ENCODE data around the gene PCID2. TPM values are rescaled to one million over a fixed set of nuclear protein-coding genes. Genes with fewer than 3 reads are reported as not detected.
A peak's percentile ranks its signal among the peaks of the same experiment; 100 is the strongest.

The PCID2 gene
- total RNA-seq, 2 experiments from 2014 or later, result 58.9 to 66.2 TPM

- ChIA-PET POLR2A (interaction anchor here (0.6 to 2.2 kb wide), 4 partner anchors 8 to 30 kb away, joined by 3 to 20 read pairs (median 4); partner anchors contain the start of genes CUL4A and PCID2), CTCF (interaction anchor here (1.4 kb wide), 1 partner anchor 30 kb away, joined by 3 read pairs; no protein-coding TSS in a partner anchor)
- Mint-ChIP-seq H3K4me1 (peaks cover 83% of the 10 kb centered on the region), H3K27ac (peak overlapping the region; percentile 88), H3K9me3 (no peaks in the 10 kb centered on the region), H3K36me3 (ENCODE audit: low read depth) (peaks cover 80% of the 10 kb centered on the region), H3K4me3 (peak overlapping the region; percentile 35), H3K27me3 (no peaks in the 10 kb centered on the region)
- DNase-seq, result peak; percentile 40
These were observed 28.9 kb downstream of the PCID2 start for GRCh38 chr13:113179374-113180230.

- no peaks in the 10 kb centered on the region for H3K27me3 Mint-ChIP-seq
- ChIA-PET CTCF (interaction anchor here (1.4 kb wide), 1 partner anchor 31 kb away, joined by 3 read pairs; no protein-coding TSS in a partner anchor), POLR2A (interaction anchor here (0.6 to 2.2 kb wide), 3 partner anchors 9 to 30 kb away, joined by 3 to 20 read pairs (median 4); partner anchors contain the start of genes CUL4A and PCID2)
- peaks cover 81% of the 10 kb centered on the region for H3K4me1 Mint-ChIP-seq
- H3K27ac Mint-ChIP-seq, result peak overlapping the region; percentile 41
- DNase-seq, result no peak
- no peak overlapping the region for H3K4me3 Mint-ChIP-seq
- H3K36me3 Mint-ChIP-seq (ENCODE audit: low read depth), result peaks cover 79% of the 10 kb centered on the region
- no peaks in the 10 kb centered on the region for H3K9me3 Mint-ChIP-seq
These were observed 29.6 kb downstream of the PCID2 start for GRCh38 chr13:113178896-113179167.

DNA sequence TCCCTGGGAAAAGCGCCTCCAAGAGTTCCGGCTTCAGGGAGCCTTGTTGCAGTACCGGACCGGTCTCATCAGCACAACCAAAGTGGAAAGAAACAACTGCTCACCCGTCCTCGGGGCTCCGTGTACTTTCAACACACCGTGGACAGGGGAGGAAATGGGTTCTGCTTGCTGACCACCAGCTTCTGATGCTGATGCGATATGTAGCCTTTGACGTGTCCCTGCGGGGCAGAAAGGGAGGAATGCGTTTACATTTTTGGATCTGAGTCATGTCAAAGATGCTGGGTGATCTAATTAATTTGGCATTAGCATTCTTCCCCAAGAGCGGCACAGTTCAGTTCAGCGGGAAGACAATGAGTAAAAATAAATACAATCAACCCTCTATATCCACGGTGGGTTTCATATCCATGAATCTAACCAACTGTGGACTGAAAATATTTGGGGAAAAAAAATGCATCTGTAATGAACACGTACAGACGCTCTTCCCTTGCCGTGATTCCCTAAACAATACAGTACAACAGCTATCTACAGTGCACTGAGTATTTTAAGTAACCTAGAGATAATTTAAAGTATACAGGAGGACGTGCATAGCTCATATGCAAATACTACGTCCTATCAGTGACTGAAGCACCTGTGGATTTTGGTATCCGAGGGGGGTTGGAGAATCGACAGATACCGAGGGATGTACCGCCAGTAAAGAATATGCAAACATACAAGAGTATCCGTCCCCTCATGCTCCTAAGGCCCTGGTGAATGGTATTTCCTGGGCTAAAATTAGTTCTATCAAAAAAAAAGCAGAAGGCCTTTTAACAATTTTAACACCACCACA is 30.2 kb downstream of the PCID2 start:
- ChIA-PET CTCF (interaction anchor here (1.4 kb wide), 1 partner anchor 32 kb away, joined by 3 read pairs; no protein-coding TSS in a partner anchor), POLR2A (interaction anchor here (0.6 to 0.7 kb wide), 2 partner anchors 9 to 17 kb away, joined by 3 to 4 read pairs; no protein-coding TSS in a partner anchor)
- Mint-ChIP-seq H3K27me3 (no peaks in the 10 kb centered on the region), H3K36me3 (ENCODE audit: low read depth) (peaks cover 76% of the 10 kb centered on the region), H3K27ac (peak overlapping the region; percentile 55), H3K4me1 (peaks cover 75% of the 10 kb centered on the region), H3K9me3 (no peaks in the 10 kb centered on the region), H3K4me3 (no peak overlapping the region)
- DNase-seq, result no peak

- no peak for DNase-seq
- H3K9me3 Mint-ChIP-seq, result no peaks in the 10 kb centered on the region
- ChIA-PET POLR2A (interaction anchor here (1.2 to 5.7 kb wide), 4 partner anchors 9 to 32 kb away, joined by 4 to 54 read pairs (median 32); partner anchors contain the start of genes CUL4A and PCID2), CTCF (interaction anchor here (1.3 kb wide), 2 partner anchors 17 to 33 kb away, joined by 3 read pairs; no protein-coding TSS in a partner anchor)
- no peaks in the 10 kb centered on the region for H3K27me3 Mint-ChIP-seq
- peak overlapping the region; percentile 100 for H3K27ac Mint-ChIP-seq
- H3K36me3 Mint-ChIP-seq (ENCODE audit: low read depth), result peaks cover 75% of the 10 kb centered on the region
- H3K4me3 Mint-ChIP-seq, result no peak overlapping the region
- H3K4me1 Mint-ChIP-seq, result peaks cover 68% of the 10 kb centered on the region
These were observed 31.6 kb downstream of the PCID2 start for GRCh38 chr13:113176822-113177221.

DNA sequence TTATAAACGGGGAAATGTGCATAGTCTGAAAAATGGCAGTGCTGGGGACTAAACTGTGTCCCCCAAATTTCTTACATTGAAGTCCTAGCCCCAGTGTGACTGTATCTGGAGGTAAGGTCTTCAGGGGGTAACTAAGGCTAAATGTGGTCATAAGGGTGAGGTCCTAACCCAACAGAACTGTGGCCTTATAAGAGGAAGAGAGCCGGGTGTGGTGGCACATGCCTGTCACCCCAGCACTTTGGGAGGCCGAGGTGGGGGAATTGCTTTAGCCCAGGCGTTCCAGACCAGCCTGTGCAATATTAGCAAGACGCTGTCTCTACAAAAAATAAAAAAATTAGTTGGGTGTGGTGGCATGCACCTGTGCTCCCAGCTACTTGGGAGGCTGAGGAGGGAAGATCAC is 32.2 kb downstream of the PCID2 start:
- Mint-ChIP-seq H3K9me3 (no peaks in the 10 kb centered on the region), H3K4me3 (peak overlapping the region; percentile 34), H3K36me3 (ENCODE audit: low read depth) (peaks cover 76% of the 10 kb centered on the region), H3K4me1 (peaks cover 68% of the 10 kb centered on the region), H3K27ac (peak overlapping the region; percentile 100), H3K27me3 (no peaks in the 10 kb centered on the region)
- POLR2A ChIA-PET, result interaction anchor here (0.9 to 5.7 kb wide), 5 partner anchors 9 to 670 kb away, joined by 3 to 54 read pairs (median 31); partner anchors contain the start of genes CUL4A and PCID2
- peak; percentile 71 for DNase-seq
- CTCF ChIA-PET, result interaction anchor here (1.0 to 1.3 kb wide), 3 partner anchors 17 to 34 kb away, joined by 3 to 4 read pairs (median 3); partner anchors contain the start of gene PCID2

- DNase-seq, result no peak
- Mint-ChIP-seq H3K27ac (no peak overlapping the region), H3K4me3 (no peak overlapping the region), H3K4me1 (peaks cover 47% of the 10 kb centered on the region), H3K9me3 (no peaks in the 10 kb centered on the region), H3K36me3 (ENCODE audit: low read depth) (peaks cover 64% of the 10 kb centered on the region), H3K27me3 (no peaks in the 10 kb centered on the region)
- ChIA-PET CTCF (no interaction called here), POLR2A (interaction anchor here (4.3 to 5.7 kb wide), 3 partner anchors 7 to 37 kb away, joined by 31 to 54 read pairs (median 34); partner anchors contain the start of genes CUL4A and PCID2)
These were observed 36.0 kb downstream of the PCID2 start for GRCh38 chr13:113172419-113172926.

DNA sequence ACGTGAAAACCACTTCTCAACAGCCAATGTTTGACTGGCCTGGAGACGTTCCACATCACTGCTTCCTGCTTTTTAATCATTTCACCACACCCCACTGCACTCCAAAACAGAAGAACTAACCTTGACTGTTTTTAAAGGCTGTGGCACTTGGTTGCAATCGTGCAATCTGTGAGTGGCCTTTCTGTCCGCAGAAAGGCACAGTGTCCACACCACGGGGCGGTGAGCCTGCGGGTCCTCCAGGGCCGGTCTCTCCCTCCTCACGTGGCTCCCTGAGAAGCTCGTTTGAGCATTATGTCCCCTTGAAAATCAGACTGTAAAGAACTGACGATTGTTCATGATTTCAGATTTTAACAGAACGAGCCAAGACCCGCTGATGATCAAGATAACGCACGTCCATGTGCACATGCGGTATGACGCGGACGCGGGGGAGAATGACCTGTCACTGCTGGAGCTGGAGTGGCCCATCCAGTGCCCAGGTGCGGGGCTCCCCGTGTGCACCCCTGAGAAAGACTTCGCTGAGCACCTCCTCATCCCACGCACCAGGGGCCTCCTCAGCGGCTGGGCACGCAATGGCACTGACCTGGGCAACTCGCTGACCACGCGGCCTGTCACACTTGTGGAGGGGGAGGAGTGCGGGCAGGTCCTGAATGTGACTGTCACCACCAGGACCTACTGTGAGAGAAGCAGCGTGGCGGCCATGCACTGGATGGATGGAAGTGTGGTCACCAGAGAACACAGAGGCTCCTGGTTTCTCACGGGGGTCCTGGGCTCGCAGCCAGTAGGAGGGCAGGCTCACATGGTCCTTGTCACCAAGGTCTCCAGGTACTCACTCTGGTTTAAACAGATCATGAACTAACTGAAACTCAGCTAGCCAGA is 37.0 kb downstream of the PCID2 start:
- Mint-ChIP-seq H3K9me3 (no peaks in the 10 kb centered on the region), H3K27ac (no peak overlapping the region), H3K36me3 (ENCODE audit: low read depth) (peaks cover 61% of the 10 kb centered on the region), H3K4me1 (peaks cover 41% of the 10 kb centered on the region), H3K27me3 (no peaks in the 10 kb centered on the region), H3K4me3 (no peak overlapping the region)
- POLR2A ChIA-PET, result interaction anchor here (5.7 kb wide), 1 partner anchor 38 kb away, joined by 54 read pairs; the partner anchor contains the start of genes CUL4A and PCID2
- CTCF ChIA-PET, result no interaction called here
- DNase-seq, result no peak

GRCh38 chr13:113170511-113170910 is 38.0 kb downstream of the PCID2 start:
- peaks cover 32% of the 10 kb centered on the region for H3K4me1 Mint-ChIP-seq
- DNase-seq, result no peak
- H3K9me3 Mint-ChIP-seq, result no peaks in the 10 kb centered on the region
- no peaks in the 10 kb centered on the region for H3K27me3 Mint-ChIP-seq
- ChIA-PET POLR2A (no interaction called here), CTCF (no interaction called here)
- peak overlapping the region; percentile 77 for H3K27ac Mint-ChIP-seq
- peaks cover 51% of the 10 kb centered on the region for H3K36me3 Mint-ChIP-seq (ENCODE audit: low read depth)
- H3K4me3 Mint-ChIP-seq, result no peak overlapping the region

DNA sequence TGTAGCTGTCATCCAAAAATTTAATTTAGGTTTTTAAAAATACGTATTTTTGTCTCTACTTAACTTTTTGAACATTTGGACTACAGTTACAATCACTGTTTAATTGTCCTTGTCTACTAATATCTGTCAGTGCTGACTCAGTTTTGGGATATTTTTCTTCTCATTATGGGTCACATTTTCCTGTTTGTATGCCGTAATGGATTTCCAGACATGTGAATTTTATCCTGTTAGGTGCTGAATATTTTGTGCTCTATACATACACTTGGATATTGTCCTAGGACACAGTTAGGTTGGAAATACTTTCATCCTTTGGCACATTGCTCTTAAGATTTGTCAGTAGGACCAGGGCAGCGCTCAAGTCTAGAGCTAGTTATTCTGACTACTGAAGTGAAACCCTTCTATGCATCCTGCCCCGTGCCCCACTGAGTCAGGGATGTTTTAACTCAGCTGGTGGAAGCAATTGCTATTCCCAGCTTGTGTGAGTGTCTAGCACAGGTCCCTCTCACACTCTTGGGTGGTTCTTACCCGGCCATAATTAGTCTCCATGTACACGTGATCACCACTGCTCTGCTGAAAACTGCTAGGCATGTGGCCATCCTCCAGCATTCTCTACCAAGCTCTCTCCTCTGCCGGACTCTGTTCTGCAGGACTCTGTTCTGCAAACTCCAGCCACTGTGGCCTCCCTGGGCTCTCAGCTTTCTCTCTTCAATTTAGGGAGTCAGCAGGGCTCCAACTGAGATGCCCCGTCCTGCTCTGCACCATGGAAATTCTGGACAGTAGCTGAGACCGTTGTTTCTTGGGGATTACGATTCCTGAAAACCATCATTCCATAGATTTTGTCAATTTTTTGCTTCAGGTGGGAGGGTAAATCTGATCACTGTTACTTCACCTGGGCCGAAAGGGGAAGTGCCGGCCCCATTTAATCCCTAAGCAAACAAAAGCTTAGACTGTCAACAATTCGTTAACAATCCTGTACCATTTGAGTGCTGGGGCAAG is 38.9 kb downstream of the PCID2 start:
- DNase-seq, result no peak
- peaks cover 42% of the 10 kb centered on the region for H3K36me3 Mint-ChIP-seq (ENCODE audit: low read depth)
- CTCF ChIA-PET, result no interaction called here

GRCh38 chr13:113168211-113168610 is 40.3 kb downstream of the PCID2 start:
- H3K27ac Mint-ChIP-seq, result no peak overlapping the region
- POLR2A ChIA-PET, result interaction anchor here (1.2 kb wide), 1 partner anchor 39 kb away, joined by 3 read pairs; no protein-coding TSS in a partner anchor
- H3K9me3 Mint-ChIP-seq, result no peaks in the 10 kb centered on the region
- CTCF ChIA-PET, result no interaction called here
- no peaks in the 10 kb centered on the region for H3K27me3 Mint-ChIP-seq
- peaks cover 35% of the 10 kb centered on the region for H3K4me1 Mint-ChIP-seq
- peaks cover 39% of the 10 kb centered on the region for H3K36me3 Mint-ChIP-seq (ENCODE audit: low read depth)
- H3K4me3 Mint-ChIP-seq, result no peak overlapping the region
- no peak for DNase-seq

More for the DNA sequence above, 38.9 kb downstream of the PCID2 start:
- H3K4me1 Mint-ChIP-seq, result peaks cover 30% of the 10 kb centered on the region
- H3K9me3 Mint-ChIP-seq, result no peaks in the 10 kb centered on the region
- POLR2A ChIA-PET, result interaction anchor here (1.2 kb wide), 2 partner anchors 13 to 38 kb away, joined by 3 to 5 read pairs; no protein-coding TSS in a partner anchor
- no peaks in the 10 kb centered on the region for H3K27me3 Mint-ChIP-seq
- no peak overlapping the region for H3K27ac Mint-ChIP-seq
- no peak overlapping the region for H3K4me3 Mint-ChIP-seq

GRCh38 chr13:113167575-113167974 is 40.9 kb downstream of the PCID2 start:
- no peaks in the 10 kb centered on the region for H3K27me3 Mint-ChIP-seq
- ChIA-PET CTCF (interaction anchor here (1.4 kb wide), 1 partner anchor 15 kb away, joined by 3 read pairs; no protein-coding TSS in a partner anchor), POLR2A (interaction anchor here (5.3 kb wide), 1 partner anchor 7 kb away, joined by 31 read pairs; no protein-coding TSS in a partner anchor)
- peaks cover 34% of the 10 kb centered on the region for H3K36me3 Mint-ChIP-seq (ENCODE audit: low read depth)
- no peak for DNase-seq
- H3K9me3 Mint-ChIP-seq, result no peaks in the 10 kb centered on the region
- H3K4me3 Mint-ChIP-seq, result no peak overlapping the region
- H3K27ac Mint-ChIP-seq, result no peak overlapping the region
- peaks cover 37% of the 10 kb centered on the region for H3K4me1 Mint-ChIP-seq

All from activated CD4-positive, alpha-beta memory T cell treated with anti-CD3 and anti-CD28 coated beads, Interleukin-2, amount 10 ng/mL, durations not matched to agents 7 days and 5 days (primary cell).